ENCODE measurements around the gene TMEM11.

DNA sequence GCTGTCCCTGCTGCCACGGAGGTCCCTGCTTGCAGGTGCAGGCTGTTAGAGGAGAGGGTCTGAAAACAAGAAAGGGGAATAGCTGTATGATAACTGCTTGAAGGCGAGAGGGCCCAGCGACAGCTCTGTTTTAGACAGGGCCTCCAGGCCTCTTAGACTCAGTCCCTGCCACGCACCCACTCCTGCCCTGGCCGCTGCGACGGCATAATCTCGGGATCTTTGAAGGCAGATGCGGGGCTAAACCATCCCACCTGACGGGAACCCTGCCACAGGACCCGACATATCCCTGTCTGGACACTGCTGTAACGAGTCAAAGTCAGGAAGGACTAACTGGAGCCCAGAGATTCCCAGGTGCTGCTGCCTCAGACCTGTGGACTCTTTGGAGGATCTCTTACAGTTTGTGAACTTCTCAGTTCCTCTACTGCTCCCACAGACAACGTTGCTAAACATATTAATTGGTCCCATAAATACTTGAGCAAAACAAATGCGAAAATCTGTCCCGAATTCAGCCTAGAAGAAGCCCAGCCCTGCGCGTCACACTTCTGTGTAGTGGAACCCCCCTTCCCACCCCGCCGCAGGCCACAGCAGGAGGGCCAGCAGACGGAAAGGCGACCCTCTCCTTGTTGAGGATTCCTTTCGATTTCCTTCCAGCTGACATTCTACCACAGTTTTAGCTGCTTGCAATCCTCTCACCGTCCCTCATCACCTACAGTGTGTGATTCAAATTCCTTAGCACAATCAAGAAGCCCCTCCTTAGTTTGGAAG, 998 bp upstream of the TMEM11 start:
- no peak for TF ChIP-seq CTCF (conservative IDR thresholded peaks at IDR 0.05; ENCODE audit: low read depth, low read length)
- no peak for TF ChIP-seq EZH2 (IDR thresholded peaks at IDR 0.05; ENCODE audit: borderline replicate concordance, low read depth, low read length, poor library complexity, severe bottlenecking)
